Loucy (cell line): ENCODE data around the gene SEMA7A.

Source experiments
- CTCF ChIP-seq: fragments of 200-600 bp; sonication (generic); conservative IDR thresholded peaks from 2 replicates; pipeline ENCODE4 v1.5.1; 2014; ENCODE audit warnings: mild to moderate bottlenecking, antibody characterized with exemption, low read length
- EZH2phosphoT487 ChIP-seq: fragments of 200-600 bp; IDR thresholded peaks from 2 replicates; pipeline ENCODE4 v1.6.1; 2018; ENCODE audit warnings: antibody characterized with exemption, mild to moderate bottlenecking, moderate library complexity, borderline replicate concordance

DNA sequence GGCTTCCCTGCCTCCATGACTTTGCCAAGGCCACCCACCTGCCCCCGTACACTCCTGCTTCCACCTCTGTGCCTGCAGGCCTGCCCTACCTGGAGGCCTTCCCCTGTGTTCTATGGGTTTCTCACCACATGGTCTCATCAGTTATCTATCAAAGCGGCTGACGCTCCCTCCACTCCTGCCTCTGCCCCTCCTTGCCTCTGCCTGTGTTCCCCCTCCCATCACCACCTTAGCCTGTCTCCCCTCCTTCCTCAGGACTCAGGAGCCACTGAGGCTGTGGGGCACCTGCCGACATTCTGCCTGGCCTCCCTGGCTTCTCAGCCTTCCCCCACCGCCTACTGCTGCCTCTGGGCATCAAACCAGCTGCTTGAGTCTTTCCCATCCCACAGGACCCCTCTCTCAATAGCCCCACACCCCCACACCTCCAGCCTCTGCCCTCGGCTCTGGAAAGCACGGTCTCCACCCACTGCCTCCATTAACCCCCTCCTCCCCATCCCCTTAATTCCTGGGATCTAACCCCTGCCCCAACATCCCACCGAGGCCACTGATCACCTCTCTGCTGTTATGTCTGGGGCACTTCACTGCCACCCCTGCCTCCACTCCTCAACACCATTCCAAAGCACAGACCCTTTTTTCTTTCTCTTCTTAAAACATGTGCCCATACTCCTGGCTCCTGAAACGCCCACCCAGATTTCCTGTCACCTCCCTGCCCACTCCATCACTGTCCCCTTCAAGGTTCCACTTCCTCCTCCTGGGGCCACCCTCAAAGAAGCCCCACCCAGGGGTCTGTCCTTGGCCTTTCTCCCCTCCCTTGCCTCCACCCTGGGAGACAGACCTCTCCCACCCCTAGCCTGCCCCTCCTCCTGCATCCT lies 41.9 kb downstream of the SEMA7A start:
- TF ChIP-seq CTCF = no peak
- TF ChIP-seq EZH2phosphoT487 = no peak
